Fibroblast of lung (primary cell): ENCODE data around the gene MYEOV. TPM values are rescaled to one million over a fixed set of nuclear protein-coding genes. Genes with fewer than 3 reads are reported as not detected.

Source experiments
- DNase-seq, 2 donors: peaks; one replicate each; pipeline versions ENCODE4 v3.0.0 to v3.0.0-alpha.2; 2010; ENCODE audit warnings: low read depth in 2 of 2
- H2AFZ ChIP-seq: 2 replicates; pipeline ENCODE4 v1.5.1; 2012; ENCODE audit warnings: low read length, control low read depth, inconsistent platforms
- H3K27ac ChIP-seq: 2 replicates; pipeline ENCODE4 v1.5.1; 2011; ENCODE audit warnings: low read length, control low read depth; ENCODE audit not compliant: insufficient read depth
- H3K27me3 ChIP-seq: 2 replicates; pipeline ENCODE4 v1.5.1; 2011; ENCODE audit warnings: mild to moderate bottlenecking, low read length; ENCODE audit not compliant: control insufficient read depth, insufficient read depth
- H3K36me3 ChIP-seq: 2 replicates; pipeline ENCODE4 v1.5.1; 2011; ENCODE audit warnings: low read length; ENCODE audit not compliant: control insufficient read depth, insufficient read depth
- H3K4me1 ChIP-seq: 2 replicates; pipeline ENCODE4 v1.5.1; 2011; ENCODE audit warnings: low read length; ENCODE audit not compliant: control insufficient read depth, insufficient read depth; ENCODE audit errors: extremely low read depth
- H3K4me2 ChIP-seq: 2 replicates; pipeline ENCODE4 v1.5.1; 2011; ENCODE audit warnings: low read length, control low read depth; ENCODE audit not compliant: insufficient read depth; ENCODE audit errors: extremely low read depth
- H3K4me3 ChIP-seq, 4 experiments: fragments of 200-600 bp in 1 of 4; sonication (generic) in 1 of 4; replicated peaks in 1 of 4; 2 replicates each; pipeline ENCODE4 v1.5.1; 2011 to 2016; ENCODE audit warnings: low read length in 4 of 4, low read depth in 3 of 4, mild to moderate bottlenecking in 3 of 4, control low read depth in 2 of 4, inconsistent platforms in 1 of 4, mixed read lengths in 1 of 4; ENCODE audit not compliant: insufficient read depth in 1 of 4; ENCODE audit errors: control extremely low read depth in 1 of 4
- H3K79me2 ChIP-seq: 2 replicates; pipeline ENCODE4 v1.5.1; 2012; ENCODE audit warnings: mild to moderate bottlenecking, low read length, inconsistent platforms; ENCODE audit not compliant: control insufficient read depth, insufficient read depth
- H3K9ac ChIP-seq: 2 replicates; pipeline ENCODE4 v1.5.1; 2011; ENCODE audit warnings: mild to moderate bottlenecking, low read length, control low read depth; ENCODE audit not compliant: insufficient read depth
- H3K9me3 ChIP-seq: 2 replicates; pipeline ENCODE4 v1.5.1; 2012; ENCODE audit warnings: low read depth, low read length; ENCODE audit not compliant: control insufficient read depth, insufficient read depth
- H4K20me1 ChIP-seq: 2 replicates; pipeline ENCODE4 v1.5.1; 2011; ENCODE audit warnings: low read length; ENCODE audit not compliant: control insufficient read depth, insufficient read depth; ENCODE audit errors: extremely low read depth
- CTCF ChIP-seq, 2 donors: IDR thresholded peaks in 1 of 2; conservative IDR thresholded peaks in 1 of 2; 1 replicate in 1 of 2; 2 replicates in 1 of 2; pipeline ENCODE4 v1.5.1; 2011 to 2012; ENCODE audit warnings: low read length in 2 of 2, control low read depth in 1 of 2, inconsistent platforms in 1 of 2, low read depth in 1 of 2, mild to moderate bottlenecking in 1 of 2
- EZH2 ChIP-seq: IDR thresholded peaks from 2 replicates; pipeline ENCODE4 v1.5.1; 2012; ENCODE audit warnings: low read length, control low read depth, mild to moderate bottlenecking; ENCODE audit errors: missing control alignments
- polyA plus RNA-seq, 2 donors: library from polyadenylated mRNA; depleted of rRNA in 1 of 2; stranded (reverse) in 1 of 2; unstranded in 1 of 2; fragments of >200 nt; gene quantifications; 2 replicates each; pipeline ENCODE4 v1.2.1, GENCODE V29; 2011 to 2012; ENCODE audit warnings: missing spikeins in 1 of 2
- total RNA-seq: library from RNA; depleted of rRNA; stranded (reverse); fragments of >200 nt; gene quantifications from 2 replicates; pipeline ENCODE4 v1.2.1, GENCODE V29; 2014

The MYEOV gene
- total and polyA plus RNA-seq, 2 donors (not counting 1 experiment from before 2014, with no cell fraction given): 1.2 to 7.3 TPM

- Histone ChIP-seq H4K20me1 (no peaks in the 10 kb centered on the region), H3K79me2 (no peaks in the 10 kb centered on the region), H3K9ac (no peak overlapping the region), H2AFZ (no peak overlapping the region), H3K9me3 (no peaks in the 10 kb centered on the region), H3K4me2 (no peak overlapping the region), H3K27me3 (no peaks in the 10 kb centered on the region), H3K27ac (no peak overlapping the region), H3K4me1 (no peaks in the 10 kb centered on the region), H3K4me3 (no peak overlapping the region), H3K36me3 (no peaks in the 10 kb centered on the region)
- no peak for DNase-seq
- TF ChIP-seq CTCF (conservative IDR thresholded peaks at IDR 0.05 in 1 of 2, IDR thresholded peaks at IDR 0.05 in 1 of 2; ENCODE audit: low read depth in 1 of 2, low read length in 2 of 2) (no peak), EZH2 (no peak)
Observed at GRCh38 chr11:69288883-69289242, 5.1 kb upstream of the MYEOV start.

GRCh38 chr11:69290806-69291205, 3.1 kb upstream of the MYEOV start:
- H3K9me3 ChIP-seq: no peaks in the 10 kb centered on the region
- no peaks in the 10 kb centered on the region for H3K4me1 ChIP-seq
- H3K27me3 ChIP-seq: no peaks in the 10 kb centered on the region
- no peaks in the 10 kb centered on the region for H4K20me1 ChIP-seq
- no peak for TF ChIP-seq EZH2
- TF ChIP-seq CTCF (conservative IDR thresholded peaks at IDR 0.05 in 1 of 2, IDR thresholded peaks at IDR 0.05 in 1 of 2; ENCODE audit: low read depth in 1 of 2, low read length in 2 of 2): no peak
- no peaks in the 10 kb centered on the region for H3K36me3 ChIP-seq
- H2AFZ ChIP-seq: no peak overlapping the region
- DNase-seq: no peak
- no peak overlapping the region for H3K4me2 ChIP-seq
- no peak overlapping the region for H3K27ac ChIP-seq
- no peaks in the 10 kb centered on the region for H3K79me2 ChIP-seq
- no peak overlapping the region for H3K4me3 ChIP-seq
- H3K9ac ChIP-seq: no peak overlapping the region

- no peak for DNase-seq
- Histone ChIP-seq H2AFZ (no peak overlapping the region), H3K4me2 (no peak overlapping the region), H3K9me3 (no peaks in the 10 kb centered on the region), H3K9ac (no peak overlapping the region), H3K36me3 (no peaks in the 10 kb centered on the region), H3K79me2 (no peaks in the 10 kb centered on the region), H4K20me1 (no peaks in the 10 kb centered on the region), H3K4me1 (peaks cover 7% of the 10 kb centered on the region), H3K4me3 (no peak overlapping the region), H3K27ac (no peak overlapping the region), H3K27me3 (no peaks in the 10 kb centered on the region)
- TF ChIP-seq CTCF (conservative IDR thresholded peaks at IDR 0.05 in 1 of 2, IDR thresholded peaks at IDR 0.05 in 1 of 2; ENCODE audit: low read depth in 1 of 2, low read length in 2 of 2): no peak
- TF ChIP-seq EZH2: no peak
Observed at GRCh38 chr11:69291459-69292110, 2.4 kb upstream of the MYEOV start.
